ENCODE measurements around the gene NRCAM.

NRCAM gene

GRCh38 chr7:108235451-108236061 lies 220.7 kb downstream of the NRCAM start:
- no peak for DNase-seq

GRCh38 chr7:108234971-108235450 lies 221.2 kb downstream of the NRCAM start:
- no peak for DNase-seq

GRCh38 chr7:108234281-108234680 lies 222.0 kb downstream of the NRCAM start:
- no peak for DNase-seq

GRCh38 chr7:108232076-108232475 lies 224.2 kb downstream of the NRCAM start:
- no peak for DNase-seq

- no peak for DNase-seq
Measured at GRCh38 chr7:108231221-108231620, 225.0 kb downstream of the NRCAM start.

- no peak for DNase-seq
Measured at GRCh38 chr7:108227366-108227765, 228.9 kb downstream of the NRCAM start.

- DNase-seq = no peak
Measured at GRCh38 chr7:108226816-108227299, 229.4 kb downstream of the NRCAM start.

- DNase-seq = no peak
Measured at GRCh38 chr7:108225531-108226181, 230.6 kb downstream of the NRCAM start.

GRCh38 chr7:108224387-108224786 lies 231.8 kb downstream of the NRCAM start:
- no peak for DNase-seq

GRCh38 chr7:108222236-108222892 lies 233.9 kb downstream of the NRCAM start:
- DNase-seq = no peak

GRCh38 chr7:108211382-108212201 lies 244.6 kb downstream of the NRCAM start:
- DNase-seq = no peak

GRCh38 chr7:108210796-108211195 lies 245.4 kb downstream of the NRCAM start:
- no peak for DNase-seq

- no peak for DNase-seq
Measured at GRCh38 chr7:108205311-108205710, 250.9 kb downstream of the NRCAM start.

GRCh38 chr7:108204281-108204796 lies 251.9 kb downstream of the NRCAM start:
- DNase-seq = no peak

GRCh38 chr7:108203537-108203936 lies 252.7 kb downstream of the NRCAM start:
- DNase-seq = no peak

GRCh38 chr7:108202743-108203142 lies 253.5 kb downstream of the NRCAM start:
- DNase-seq = no peak

GRCh38 chr7:108201766-108202165 lies 254.5 kb downstream of the NRCAM start:
- no peak for DNase-seq

- DNase-seq = no peak
Measured at GRCh38 chr7:108200326-108200725, 255.9 kb downstream of the NRCAM start.

- no peak for DNase-seq
Measured at GRCh38 chr7:108197371-108198091, 258.7 kb downstream of the NRCAM start.

GRCh38 chr7:108196004-108196403 lies 260.2 kb downstream of the NRCAM start:
- DNase-seq = no peak

GRCh38 chr7:108193594-108194498 lies 262.4 kb downstream of the NRCAM start:
- DNase-seq = no peak
